NCI-H1694 (cell line): ENCODE data around the gene TMEM45B.
"Not testable (repeated sequence)": the region's sequence is repeated elsewhere in the genome, so short reads cannot be mapped to it uniquely, and the experiment has no call there.

Experiments
- DNase-seq: peaks from one replicate; lab custom pipeline; 2025; lab: John Stamatoyannopoulos, UW

Gene TMEM45B

GRCh38 chr11:129853518-129854231 lies 38.0 kb downstream of the TMEM45B start:
- DNase-seq = no peak

GRCh38 chr11:129854232-129854805 lies 38.7 kb downstream of the TMEM45B start:
- no peak for DNase-seq

GRCh38 chr11:129855086-129855485 lies 39.4 kb downstream of the TMEM45B start:
- no peak for DNase-seq

- no peak for DNase-seq
Measured at GRCh38 chr11:129856036-129856435, 40.4 kb downstream of the TMEM45B start.

GRCh38 chr11:129861702-129862522 lies 46.3 kb downstream of the TMEM45B start:
- DNase-seq = no peak

GRCh38 chr11:129864811-129865210 lies 49.2 kb downstream of the TMEM45B start:
- DNase-seq = no peak

GRCh38 chr11:129865701-129866100 lies 50.1 kb downstream of the TMEM45B start:
- DNase-seq = no peak

GRCh38 chr11:129866311-129866710 lies 50.7 kb downstream of the TMEM45B start:
- no peak for DNase-seq

- not testable (repeated sequence) for DNase-seq
Measured at GRCh38 chr11:129868626-129869025, 53.0 kb downstream of the TMEM45B start.

- no peak for DNase-seq
Measured at GRCh38 chr11:129871914-129872313, 56.3 kb downstream of the TMEM45B start.

GRCh38 chr11:129880311-129880710 lies 64.7 kb downstream of the TMEM45B start:
- no peak for DNase-seq

- DNase-seq = no peak
Measured at GRCh38 chr11:129881570-129882170, 66.0 kb downstream of the TMEM45B start.

GRCh38 chr11:129884581-129884980 lies 68.9 kb downstream of the TMEM45B start:
- no peak for DNase-seq

- no peak for DNase-seq
Measured at GRCh38 chr11:129885381-129885780, 69.7 kb downstream of the TMEM45B start.

GRCh38 chr11:129888451-129888850 lies 72.8 kb downstream of the TMEM45B start:
- no peak for DNase-seq

- DNase-seq = no peak
Measured at GRCh38 chr11:129894278-129895125, 78.9 kb downstream of the TMEM45B start.

GRCh38 chr11:129895126-129896041 lies 79.7 kb downstream of the TMEM45B start, which contains the start of gene NFRKB:
Gene NFRKB, minus strand, starts transcription at chr11:129895578. Its CDS starts 2,729 bp downstream, at chr11:129892849.
- peak; percentile 3 for DNase-seq

- no peak for DNase-seq
Measured at GRCh38 chr11:129896062-129896461, 80.4 kb downstream of the TMEM45B start.

- DNase-seq = no peak
Measured at GRCh38 chr11:129905402-129905801, 89.8 kb downstream of the TMEM45B start.
